HG03045 (cell line): ENCODE measurements around the gene TMEM212.
A peak's percentile ranks its signal among the peaks of the same experiment; 100 is the strongest.

Experiments
- ATAC-seq: cut with Tn5 transposase; IDR thresholded peaks from one replicate; pipeline ENCODE4 v1.9.1; 2021; ENCODE audit warnings: mild to moderate bottlenecking, moderate library complexity; ENCODE audit not compliant: unreplicated experiment

Gene TMEM212

GRCh38 chr3:171842864-171843518 lies at the start of gene TMEM212:
TSS of gene TMEM212 (plus strand) at chr3:171843349. CDS start at chr3:171843384, 35 bp downstream.
- no peak for ATAC-seq

DNA sequence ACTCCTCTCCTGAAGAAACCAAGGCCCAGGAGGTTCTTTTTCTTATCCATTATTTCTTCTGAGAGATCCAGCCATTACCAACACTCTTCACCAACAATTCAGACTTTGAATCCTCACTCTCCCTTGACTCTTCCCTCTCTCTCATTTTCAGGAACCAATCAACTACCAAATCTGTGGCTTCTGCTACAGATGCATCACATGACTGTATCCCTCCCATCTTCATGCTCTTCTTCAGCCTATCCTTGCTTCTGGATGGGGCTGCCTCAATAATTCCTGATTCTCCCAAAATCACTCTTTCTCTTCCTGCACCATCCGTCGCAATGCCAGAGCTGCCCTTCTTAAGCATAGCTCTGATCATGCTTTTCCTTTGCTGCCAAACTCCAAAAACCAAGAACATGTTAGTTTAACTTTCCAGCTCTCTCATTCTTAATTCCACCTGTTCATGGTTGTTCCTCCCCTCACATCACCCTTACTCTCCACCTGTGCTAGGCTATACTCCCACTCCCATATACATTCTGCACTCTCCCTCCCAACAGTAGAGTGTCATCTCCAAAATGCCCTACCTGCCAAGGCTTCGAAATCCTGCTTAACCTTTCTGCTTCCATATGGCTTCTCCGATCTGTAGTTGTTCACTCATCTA lies 46.4 kb upstream of the TMEM212 start:
- no peak for ATAC-seq

- ATAC-seq, result no peak
Measured at GRCh38 chr3:171797265-171797679, 45.9 kb upstream of the TMEM212 start.

GRCh38 chr3:171797873-171798272 lies 45.3 kb upstream of the TMEM212 start:
- ATAC-seq, result no peak

DNA sequence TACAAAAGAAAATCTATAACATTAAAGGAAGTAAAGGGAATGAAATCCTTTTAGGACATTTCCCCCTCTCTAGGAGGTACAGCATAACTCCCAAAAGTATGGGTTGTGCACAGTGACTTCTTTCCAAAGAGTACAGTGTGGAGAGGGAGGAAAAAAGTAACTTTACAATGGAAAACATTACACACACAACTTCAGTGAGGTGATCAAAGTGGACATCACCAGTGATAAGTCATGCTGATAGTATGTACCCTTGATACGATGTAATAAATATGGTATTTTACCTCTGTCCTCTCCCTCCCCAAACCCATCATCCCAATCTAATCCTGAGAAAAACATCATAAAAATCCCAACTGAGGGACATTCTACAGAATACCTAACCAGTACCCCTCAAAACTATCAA lies 43.6 kb upstream of the TMEM212 start:
- ATAC-seq, result no peak

DNA sequence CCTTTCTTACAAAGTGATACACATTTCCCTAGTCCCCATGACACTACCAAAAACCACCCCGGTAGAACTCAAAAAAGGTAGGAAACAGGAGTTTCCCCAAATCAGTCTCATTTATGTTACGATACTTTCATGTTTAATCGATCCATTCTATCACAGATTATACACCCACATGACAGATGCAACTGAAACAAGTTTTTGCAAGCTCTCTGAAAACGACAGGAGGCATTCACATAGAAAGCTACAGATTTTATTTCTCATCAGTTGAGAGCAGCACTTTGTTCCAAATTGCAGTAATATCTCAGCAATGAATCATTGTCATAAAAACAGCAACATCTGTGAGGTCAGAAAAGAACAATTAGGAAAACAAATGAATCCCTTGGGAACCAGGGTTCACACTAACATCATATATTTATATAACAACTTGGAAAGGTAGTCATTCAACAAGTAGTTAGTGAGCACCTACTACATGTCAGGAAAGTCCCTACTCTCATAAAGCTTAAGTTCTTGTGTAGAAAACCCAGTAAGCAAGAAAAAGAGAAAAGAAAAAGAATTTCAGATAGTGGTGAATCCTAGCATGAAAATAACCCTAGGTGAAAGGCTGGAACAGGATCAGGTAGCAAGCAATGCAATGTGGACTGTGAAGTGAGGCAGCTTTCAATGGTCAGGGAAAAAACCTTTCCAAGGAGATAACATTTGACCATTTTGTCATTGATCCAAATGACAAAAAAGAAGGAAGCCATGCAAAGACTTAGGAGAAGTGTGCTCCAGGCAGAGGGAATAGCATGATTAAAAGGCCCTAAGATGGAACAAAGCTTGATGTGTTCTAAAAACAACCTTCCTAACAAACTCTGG lies 41.2 kb upstream of the TMEM212 start:
- ATAC-seq, result no peak

- no peak for ATAC-seq
Measured at GRCh38 chr3:171802590-171802956, 40.6 kb upstream of the TMEM212 start.

DNA sequence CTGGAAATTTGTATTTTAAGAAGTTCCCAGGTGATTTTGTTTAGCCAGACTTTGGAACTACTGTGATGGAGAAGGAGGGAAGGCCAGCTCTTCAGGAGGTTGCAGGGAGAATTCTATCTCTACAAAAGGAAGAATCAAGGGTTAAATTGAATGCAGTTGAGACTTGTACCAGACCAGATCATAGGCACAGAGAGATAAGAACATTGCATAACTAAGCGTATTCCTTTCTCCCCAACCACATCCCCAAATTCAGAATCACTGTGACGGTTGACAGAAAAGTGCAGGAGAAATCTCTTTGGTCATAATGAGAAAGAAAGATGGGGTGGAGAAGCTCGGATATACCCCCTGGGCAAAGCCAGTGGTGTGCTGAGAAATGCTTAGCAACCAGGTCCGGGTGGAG lies 40.1 kb upstream of the TMEM212 start:
- no peak for ATAC-seq

DNA sequence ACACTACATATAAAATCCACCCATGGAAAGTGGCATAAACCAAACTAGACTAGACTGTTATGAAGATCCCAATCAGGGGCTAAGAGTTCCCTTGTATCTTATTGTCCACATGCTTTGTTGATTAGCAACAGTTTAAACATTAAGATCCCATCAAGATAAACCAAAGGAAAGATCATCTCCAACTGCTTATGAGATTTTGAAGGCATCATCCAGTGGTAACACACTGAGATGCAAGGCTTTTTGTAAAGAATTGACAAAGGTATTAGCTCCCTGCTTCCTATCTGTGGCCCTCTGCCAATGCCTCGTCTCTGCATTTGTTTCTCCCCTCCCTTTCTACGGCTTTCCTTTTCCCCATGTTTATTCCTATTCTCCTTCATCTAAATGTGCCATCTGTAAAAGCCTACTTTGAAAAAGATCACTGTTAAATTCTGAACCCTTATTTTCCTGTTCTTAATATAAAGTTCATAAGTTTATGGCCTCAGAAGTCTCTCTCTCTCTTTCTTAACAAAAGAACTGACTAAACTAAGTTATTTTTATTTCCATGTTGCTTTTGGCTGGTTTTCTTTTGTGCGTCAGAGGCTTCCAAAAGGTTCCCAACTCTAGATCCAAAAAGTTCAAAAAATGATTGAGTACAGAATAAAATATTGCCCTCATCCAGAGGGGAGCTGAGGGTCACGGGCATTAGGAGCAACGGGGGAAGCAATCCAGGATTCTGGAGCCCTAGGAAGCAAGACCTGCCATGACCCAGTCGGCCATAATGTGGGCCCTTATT lies 38.3 kb upstream of the TMEM212 start:
- ATAC-seq, result no peak

DNA sequence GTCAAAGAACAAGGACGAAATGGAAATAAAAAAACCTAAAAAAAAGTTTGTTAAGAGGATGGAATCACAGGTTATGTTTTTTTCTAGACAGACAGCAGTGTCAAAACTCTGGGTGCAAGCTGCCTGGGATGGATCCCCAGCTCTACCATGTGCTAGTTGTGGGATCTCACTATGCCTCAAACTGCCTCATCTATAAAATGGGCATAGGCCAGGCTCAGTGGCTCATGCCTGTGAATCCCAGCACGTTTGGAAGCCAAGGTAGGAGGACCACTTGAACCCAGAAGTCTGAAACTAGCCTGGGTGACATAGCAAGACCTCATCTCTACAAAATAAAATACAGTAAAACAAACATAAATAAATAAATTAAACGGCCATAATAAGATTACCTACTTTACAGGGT lies 37.5 kb upstream of the TMEM212 start:
- no peak for ATAC-seq

DNA sequence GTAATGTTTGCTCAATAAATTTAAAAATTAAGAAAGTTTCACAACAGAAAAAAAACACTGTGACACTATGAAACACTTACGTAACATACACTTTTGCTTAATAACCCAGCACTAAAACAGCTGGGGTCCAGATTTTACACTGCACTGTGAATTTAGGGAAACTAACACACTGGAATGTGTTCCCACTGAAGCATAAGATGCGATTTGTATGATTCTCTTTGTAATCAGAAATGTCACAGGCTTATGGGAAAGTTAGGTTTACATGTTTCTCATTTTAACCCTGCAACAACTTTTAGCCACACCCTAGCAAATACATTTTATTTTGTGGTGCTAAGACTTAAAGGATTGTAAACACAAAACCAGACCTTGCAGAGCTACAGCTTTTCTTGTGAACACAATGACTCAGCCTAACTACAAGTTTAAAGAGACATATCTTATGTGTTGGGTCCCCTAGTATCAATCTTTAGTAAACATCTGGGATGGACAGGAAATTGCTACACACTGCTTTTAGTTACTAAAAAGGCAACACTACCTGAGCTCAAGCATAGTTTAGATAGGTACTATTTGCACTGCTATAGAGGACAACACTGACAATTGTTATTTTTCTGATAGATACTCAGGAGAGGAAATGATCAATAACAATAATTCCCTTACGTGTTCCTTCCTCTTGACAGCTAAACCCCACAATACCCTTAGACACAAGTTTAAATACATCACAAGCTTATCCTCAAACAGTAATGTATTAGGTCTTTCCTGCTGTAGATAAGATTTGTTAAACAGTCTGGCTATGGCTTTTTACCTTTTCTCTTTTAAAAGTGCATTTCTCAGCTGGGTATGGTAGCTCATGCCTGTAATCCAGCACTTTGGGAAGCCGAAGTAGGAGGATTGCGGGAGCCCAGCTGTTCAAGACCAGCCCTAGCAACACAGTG lies 36.7 kb upstream of the TMEM212 start:
- ATAC-seq, result no peak

DNA sequence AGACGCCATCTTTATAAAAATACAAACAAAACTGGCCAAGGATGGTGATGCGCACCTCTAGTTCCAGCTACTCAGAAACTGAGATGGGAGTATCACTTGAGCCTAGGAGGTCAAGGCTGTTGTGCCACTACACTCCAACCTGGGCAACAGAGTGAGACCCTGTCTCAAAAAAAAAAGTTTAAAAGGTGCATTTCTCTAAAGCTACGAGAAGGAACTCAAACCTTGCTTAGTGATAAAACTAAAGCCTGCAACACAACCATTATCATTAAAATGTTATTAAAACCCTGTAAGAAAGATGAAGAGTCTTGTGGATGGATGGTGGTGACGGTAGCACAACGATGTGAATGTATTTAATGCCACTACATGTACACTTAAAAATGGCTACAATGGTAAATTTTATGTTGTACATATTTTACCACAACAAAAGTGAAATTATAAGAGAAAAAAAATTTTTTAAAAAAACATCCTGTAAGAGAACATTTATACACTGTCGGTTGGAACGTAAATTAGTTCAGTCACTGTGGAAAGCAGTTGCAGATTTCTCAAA lies 35.9 kb upstream of the TMEM212 start:
- no peak for ATAC-seq

DNA sequence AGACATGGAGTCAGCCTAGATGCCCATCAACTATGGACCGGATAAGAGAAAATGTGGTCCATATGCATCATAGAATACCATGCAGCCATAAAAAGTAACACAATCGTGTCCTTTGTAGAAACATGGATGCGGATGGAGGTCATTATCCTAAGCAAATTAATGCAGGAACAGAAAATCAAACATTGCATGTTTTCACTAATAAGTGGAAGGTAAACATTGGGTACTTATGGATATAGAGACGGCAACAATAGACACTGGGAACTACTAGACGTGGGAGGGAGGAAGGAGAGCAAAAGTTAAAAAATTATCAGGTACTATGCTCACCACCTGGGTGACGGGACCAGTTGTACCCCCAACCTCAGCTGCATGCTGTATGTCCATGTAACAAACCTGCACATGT lies 35.3 kb upstream of the TMEM212 start:
- ATAC-seq, result no peak

- peak; percentile 34 for ATAC-seq
Measured at GRCh38 chr3:171809611-171809860, 33.6 kb upstream of the TMEM212 start.

- ATAC-seq, result peak; percentile 64
Measured at GRCh38 chr3:171809861-171810628, 33.1 kb upstream of the TMEM212 start, which contains the start of gene PLD1. TSS of gene PLD1 (minus strand) at chr3:171810483. CDS start at chr3:171738051, 72,432 bp downstream.

DNA sequence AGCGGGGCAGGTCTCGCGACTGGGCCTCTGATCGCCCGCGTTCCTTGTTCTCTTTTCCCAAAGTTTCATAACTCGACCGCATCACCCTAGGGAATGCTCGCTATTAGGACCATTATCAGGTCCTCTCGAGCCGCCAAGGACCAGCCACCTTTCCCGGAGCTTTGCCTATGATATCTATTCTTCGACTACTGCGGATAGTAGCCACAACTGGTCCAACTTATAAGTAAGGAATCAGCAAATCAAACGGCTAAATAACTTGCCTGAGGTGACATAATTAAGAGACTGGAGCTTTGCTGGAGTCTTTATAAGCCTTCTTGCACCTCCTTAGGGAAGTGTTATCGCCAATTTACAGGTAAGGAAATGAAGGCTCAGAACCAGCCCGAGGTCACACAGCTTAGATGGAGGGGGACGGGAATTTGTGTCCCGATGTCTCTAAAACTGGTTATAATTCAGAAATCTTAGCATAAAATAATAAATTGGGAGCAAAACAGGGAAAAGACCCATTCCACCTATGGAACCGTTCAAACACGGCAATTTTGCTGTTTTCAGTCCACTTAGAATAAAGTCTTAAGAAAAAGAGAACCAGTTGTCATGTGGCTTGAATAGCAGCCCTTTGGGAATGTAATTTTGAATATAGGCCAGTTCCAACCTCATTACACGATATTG lies 32.4 kb upstream of the TMEM212 start:
- ATAC-seq, result no peak

DNA sequence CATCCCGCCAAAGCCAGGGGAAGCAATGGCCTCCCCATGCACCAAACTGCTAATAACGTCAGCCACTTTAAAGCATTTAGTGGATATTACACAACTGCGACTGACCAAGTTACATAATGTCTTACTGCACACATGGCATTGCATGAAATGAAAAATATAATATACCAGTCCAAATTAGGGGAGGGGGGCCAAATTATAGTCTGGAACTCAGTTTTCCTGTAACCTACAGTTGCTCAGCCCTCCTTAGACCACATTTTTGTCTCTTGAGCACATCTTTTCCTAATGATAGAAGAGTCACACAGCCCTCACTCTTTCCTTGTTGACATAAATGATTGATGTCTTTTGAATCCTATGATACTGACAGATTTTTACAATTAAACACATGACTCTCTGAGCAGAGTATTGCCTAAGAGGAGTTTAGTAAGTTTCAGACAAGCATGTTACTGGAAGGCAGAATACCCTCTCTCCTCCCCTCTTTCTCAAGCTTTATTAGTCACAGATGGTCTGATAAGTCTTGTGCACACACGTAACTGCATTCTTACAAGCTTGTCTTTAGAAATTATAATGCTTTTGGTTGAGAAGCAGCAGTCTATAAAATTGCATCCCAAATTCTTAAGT lies 31.7 kb upstream of the TMEM212 start:
- no peak for ATAC-seq

DNA sequence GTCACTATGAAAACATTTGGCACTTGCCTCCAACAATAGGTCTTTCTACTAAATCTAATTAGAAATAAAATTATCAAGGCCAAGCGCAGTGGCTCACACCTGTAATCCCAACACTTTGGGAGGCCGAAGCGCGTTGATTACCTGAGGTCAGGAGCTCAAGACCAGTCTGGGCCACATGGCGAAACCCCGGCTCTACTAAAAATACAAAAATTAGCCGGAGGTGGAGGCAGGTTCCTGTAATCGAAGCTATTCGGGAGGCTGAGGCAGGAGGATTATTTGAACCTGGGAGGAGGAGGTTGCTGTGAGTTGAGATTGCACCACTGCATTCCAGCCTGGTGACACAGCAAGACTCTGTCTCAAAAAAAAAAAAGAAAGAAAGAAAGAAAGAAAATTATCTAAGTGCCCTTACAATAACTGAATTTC lies 31.2 kb upstream of the TMEM212 start:
- ATAC-seq, result no peak
